Measurements from ENCODE around the gene DELE1.

Gene DELE1

GRCh38 chr5:141923448-141924313, at the start of gene DELE1:
Gene DELE1, plus strand, starts transcription at chr5:141923871. Its CDS starts 71 bp downstream, at chr5:141923942.
- peak; percentile 92 for DNase-seq (ENCODE audit: low spot score)

GRCh38 chr5:141873933-141874261, 49.8 kb upstream of the DELE1 start:
- no peak for DNase-seq (ENCODE audit: low spot score)

- no peak for DNase-seq (ENCODE audit: low spot score)
These were observed 49.3 kb upstream of the DELE1 start for GRCh38 chr5:141874262-141874964.

- DNase-seq (ENCODE audit: low spot score), result no peak
These were observed 48.5 kb upstream of the DELE1 start for GRCh38 chr5:141875022-141875740.

- no peak for DNase-seq (ENCODE audit: low spot score)
These were observed 47.7 kb upstream of the DELE1 start for GRCh38 chr5:141875795-141876627.

- no peak for DNase-seq (ENCODE audit: low spot score)
These were observed 46.9 kb upstream of the DELE1 start for GRCh38 chr5:141876628-141877355.

- DNase-seq (ENCODE audit: low spot score), result no peak
These were observed 46.1 kb upstream of the DELE1 start for GRCh38 chr5:141877356-141878185.

- no peak for DNase-seq (ENCODE audit: low spot score)
These were observed 45.4 kb upstream of the DELE1 start, which contains the start of gene PCDH1 for GRCh38 chr5:141878186-141878710. Gene PCDH1, minus strand, starts transcription at chr5:141878410. Its CDS starts 148 bp downstream, at chr5:141878262.

GRCh38 chr5:141878711-141879425, 44.8 kb upstream of the DELE1 start:
- DNase-seq (ENCODE audit: low spot score), result peak; percentile 72

- no peak for DNase-seq (ENCODE audit: low spot score)
These were observed 44.3 kb upstream of the DELE1 start for GRCh38 chr5:141879426-141879759.

- no peak for DNase-seq (ENCODE audit: low spot score)
These were observed 43.5 kb upstream of the DELE1 start for GRCh38 chr5:141879941-141880738.

- no peak for DNase-seq (ENCODE audit: low spot score)
These were observed 42.5 kb upstream of the DELE1 start for GRCh38 chr5:141880961-141881801.

- DNase-seq (ENCODE audit: low spot score), result no peak
These were observed 41.8 kb upstream of the DELE1 start for GRCh38 chr5:141881886-141882285.

GRCh38 chr5:141882594-141883183, 41.0 kb upstream of the DELE1 start:
- no peak for DNase-seq (ENCODE audit: low spot score)

GRCh38 chr5:141883184-141883891, 40.3 kb upstream of the DELE1 start:
- DNase-seq (ENCODE audit: low spot score), result no peak

GRCh38 chr5:141883892-141884318, 39.8 kb upstream of the DELE1 start:
- DNase-seq (ENCODE audit: low spot score), result no peak

Measured in germinal center (tissue), 1 donor.